Cardiac fibroblast (primary cell): ENCODE data around the gene IGFBP1.
A peak's percentile ranks its signal among the peaks of the same experiment; 100 is the strongest.

ENCODE experiments used
- DNase-seq, 2 donors: peaks; one replicate each; pipeline versions ENCODE4 v3.0.0 to v3.0.0-alpha.2; 2010; ENCODE audit warnings: low read depth in 2 of 2
- H3K4me3 ChIP-seq, 2 donors: replicated peaks in 1 of 2; 1 replicate in 1 of 2; 2 replicates in 1 of 2; pipeline ENCODE4 v1.5.1; 2011; ENCODE audit warnings: low read depth in 2 of 2, low read length in 2 of 2, mild to moderate bottlenecking in 2 of 2, moderate library complexity in 1 of 2
- TF ChIP-seq, protein P1 (sequence below): IDR thresholded peaks from one replicate; pipeline ENCODE4 v1.5.1; 2011; ENCODE audit warnings: low read depth, mild to moderate bottlenecking, low read length, inconsistent platforms

The IGFBP1 gene

DNA sequence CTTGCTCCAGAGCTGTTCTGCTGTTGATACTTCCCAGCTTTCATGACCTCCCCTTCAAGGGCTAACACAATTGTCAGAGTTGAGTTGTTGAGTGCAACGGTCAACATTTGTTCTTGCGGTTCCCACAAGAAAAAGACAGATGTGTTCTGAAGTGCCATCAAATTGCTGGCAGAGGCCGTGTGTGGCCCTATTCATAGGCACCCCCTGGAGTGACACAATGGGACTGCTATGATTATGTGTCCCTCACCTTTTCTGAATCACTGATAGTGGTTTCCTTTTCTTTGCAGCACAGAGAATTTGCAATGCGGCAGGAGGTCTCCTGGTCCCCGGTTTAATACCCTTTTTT is 5.8 kb upstream of the IGFBP1 start:
- H3K4me3 ChIP-seq, result no peak overlapping the region
- TF ChIP-seq, protein P1, sequence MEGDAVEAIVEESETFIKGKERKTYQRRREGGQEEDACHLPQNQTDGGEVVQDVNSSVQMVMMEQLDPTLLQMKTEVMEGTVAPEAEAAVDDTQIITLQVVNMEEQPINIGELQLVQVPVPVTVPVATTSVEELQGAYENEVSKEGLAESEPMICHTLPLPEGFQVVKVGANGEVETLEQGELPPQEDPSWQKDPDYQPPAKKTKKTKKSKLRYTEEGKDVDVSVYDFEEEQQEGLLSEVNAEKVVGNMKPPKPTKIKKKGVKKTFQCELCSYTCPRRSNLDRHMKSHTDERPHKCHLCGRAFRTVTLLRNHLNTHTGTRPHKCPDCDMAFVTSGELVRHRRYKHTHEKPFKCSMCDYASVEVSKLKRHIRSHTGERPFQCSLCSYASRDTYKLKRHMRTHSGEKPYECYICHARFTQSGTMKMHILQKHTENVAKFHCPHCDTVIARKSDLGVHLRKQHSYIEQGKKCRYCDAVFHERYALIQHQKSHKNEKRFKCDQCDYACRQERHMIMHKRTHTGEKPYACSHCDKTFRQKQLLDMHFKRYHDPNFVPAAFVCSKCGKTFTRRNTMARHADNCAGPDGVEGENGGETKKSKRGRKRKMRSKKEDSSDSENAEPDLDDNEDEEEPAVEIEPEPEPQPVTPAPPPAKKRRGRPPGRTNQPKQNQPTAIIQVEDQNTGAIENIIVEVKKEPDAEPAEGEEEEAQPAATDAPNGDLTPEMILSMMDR, result no peak
- DNase-seq, result no peak

DNA sequence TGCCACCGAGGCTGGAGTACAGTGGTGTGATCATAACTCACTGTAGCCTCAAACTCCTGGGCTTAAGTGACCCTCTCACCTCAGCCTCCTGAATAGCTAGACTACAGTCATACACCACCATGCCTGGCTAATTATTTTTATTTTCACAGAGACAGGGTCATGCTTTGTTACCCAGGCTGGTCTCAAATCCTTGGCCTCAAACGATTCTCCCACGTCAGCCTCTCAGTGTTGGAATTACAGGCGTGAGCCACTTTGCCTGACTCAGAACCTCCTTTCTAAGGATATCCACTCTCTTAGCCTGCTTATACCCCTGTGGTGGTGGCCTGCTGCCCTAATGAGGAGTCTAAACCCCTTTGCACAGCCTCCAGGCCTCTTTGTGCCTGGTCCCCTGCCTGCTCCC is 4.2 kb upstream of the IGFBP1 start:
- DNase-seq, result no peak
- TF ChIP-seq, protein P1, result no peak
- no peak overlapping the region for H3K4me3 ChIP-seq

- DNase-seq, result peak; percentile 24
- TF ChIP-seq, protein P1, result no peak
- H3K4me3 ChIP-seq, result no peak overlapping the region
Measured at GRCh38 chr7:45885264-45885882, 2.9 kb upstream of the IGFBP1 start.

- H3K4me3 ChIP-seq, result no peak overlapping the region
- TF ChIP-seq, protein P1, result no peak
- no peak for DNase-seq
Measured at GRCh38 chr7:45886931-45887667, 1.2 kb upstream of the IGFBP1 start.

GRCh38 chr7:45888993-45889366 is 692 bp downstream of the IGFBP1 start:
- peak overlapping the region in 1 of 2 donors; percentile 39 for H3K4me3 ChIP-seq
- TF ChIP-seq, protein P1, result no peak
- no peak for DNase-seq

- TF ChIP-seq, protein P1, result no peak
- DNase-seq, result no peak
- H3K4me3 ChIP-seq, result no peak overlapping the region
Measured at GRCh38 chr7:45889367-45890067, 1.2 kb downstream of the IGFBP1 start.
